H9 (cell line): ENCODE measurements around the gene SPATA3. TPM values are rescaled to one million over a fixed set of nuclear protein-coding genes. Genes with fewer than 3 reads are reported as not detected.

Experiments used
- DNase-seq: peaks from one replicate; pipeline ENCODE4 v3.0.0-alpha.2; 2017
- H2AFZ ChIP-seq: one replicate; pipeline ENCODE4 v1.6.1; 2013; ENCODE audit warnings: mild to moderate bottlenecking, low read length, control low read depth, moderate library complexity
- H2AK5ac ChIP-seq: 2 replicates; pipeline ENCODE4 v1.6.1; 2013; ENCODE audit warnings: low read length, control low read depth, mixed read lengths; ENCODE audit not compliant: insufficient read length
- H2BK120ac ChIP-seq: one replicate; pipeline ENCODE4 v1.6.1; 2013; ENCODE audit warnings: low read depth, mild to moderate bottlenecking, low read length, control low read depth, inconsistent platforms; ENCODE audit not compliant: poor library complexity, severe bottlenecking
- H2BK12ac ChIP-seq: 2 replicates; pipeline ENCODE4 v1.6.1; 2013; ENCODE audit warnings: low read length, control low read depth, mixed read lengths, low read depth; ENCODE audit not compliant: insufficient read length
- H2BK15ac ChIP-seq: 2 replicates; pipeline ENCODE4 v1.6.1; 2013; ENCODE audit warnings: low read depth, low read length, control low read depth
- H2BK20ac ChIP-seq: one replicate; pipeline ENCODE4 v1.6.1; 2013; ENCODE audit warnings: low read depth, mild to moderate bottlenecking, low read length, control low read depth, inconsistent platforms; ENCODE audit not compliant: poor library complexity, severe bottlenecking
- H2BK5ac ChIP-seq: 2 replicates; pipeline ENCODE4 v1.6.1; 2013; ENCODE audit warnings: low read length, control low read depth, mixed read lengths; ENCODE audit not compliant: insufficient read length
- H3K14ac ChIP-seq: 2 replicates; pipeline ENCODE4 v1.6.1; 2013; ENCODE audit warnings: low read length, control low read depth; ENCODE audit not compliant: insufficient read depth
- H3K18ac ChIP-seq: 2 replicates; pipeline ENCODE4 v1.6.1; 2013; ENCODE audit warnings: low read depth, mild to moderate bottlenecking, mixed read lengths, low read length, control low read depth; ENCODE audit not compliant: insufficient read length
- H3K23ac ChIP-seq: 2 replicates; pipeline ENCODE4 v1.6.1; 2013; ENCODE audit warnings: low read length, control low read depth, mixed read lengths, low read depth; ENCODE audit not compliant: insufficient read length
- H3K23me2 ChIP-seq: 2 replicates; pipeline ENCODE4 v1.6.1; 2013; ENCODE audit warnings: low read depth, mild to moderate bottlenecking, mixed read lengths, low read length, control low read depth; ENCODE audit not compliant: insufficient read length, poor library complexity, severe bottlenecking
- H3K27ac ChIP-seq: 2 replicates; pipeline ENCODE4 v1.5.1; 2013; ENCODE audit warnings: low read length, control low read depth, mixed read lengths, low read depth; ENCODE audit not compliant: insufficient read length
- H3K27me3 ChIP-seq: 2 replicates; pipeline ENCODE4 v1.6.1; 2013; ENCODE audit warnings: low read length, control low read depth, inconsistent platforms; ENCODE audit not compliant: insufficient read depth
- H3K4ac ChIP-seq: 2 replicates; pipeline ENCODE4 v1.6.1; 2013; ENCODE audit warnings: low read depth, mild to moderate bottlenecking, control low read depth, inconsistent platforms, low read length, moderate library complexity
- H3K4me1 ChIP-seq: 2 replicates; pipeline ENCODE4 v1.6.1; 2013; ENCODE audit warnings: low read length, control low read depth, inconsistent platforms; ENCODE audit not compliant: insufficient read depth
- H3K4me2 ChIP-seq: 2 replicates; pipeline ENCODE4 v1.6.1; 2013; ENCODE audit warnings: low read length, control low read depth, mixed read lengths; ENCODE audit not compliant: insufficient read length, insufficient read depth
- H3K56ac ChIP-seq: 2 replicates; pipeline ENCODE4 v1.6.1; 2013; ENCODE audit warnings: low read depth, mild to moderate bottlenecking, mixed read lengths, low read length, control low read depth; ENCODE audit not compliant: insufficient read length
- H3K79me1 ChIP-seq: 2 replicates; pipeline ENCODE4 v1.6.1; 2013; ENCODE audit warnings: low read depth, mild to moderate bottlenecking, moderate library complexity, low read length, control low read depth, inconsistent platforms; ENCODE audit not compliant: insufficient read depth, poor library complexity, severe bottlenecking
- H3K79me2 ChIP-seq: 2 replicates; pipeline ENCODE4 v1.6.1; 2013; ENCODE audit warnings: low read length, control low read depth, inconsistent platforms; ENCODE audit not compliant: insufficient read depth
- H3K9ac ChIP-seq: 2 replicates; pipeline ENCODE4 v1.6.1; 2013; ENCODE audit warnings: low read length, control low read depth, mixed read lengths; ENCODE audit not compliant: insufficient read length; ENCODE audit errors: extremely low read depth
- H3K9me3 ChIP-seq: one replicate; pipeline ENCODE4 v1.6.1; 2013; ENCODE audit warnings: low read depth, low read length, inconsistent platforms; ENCODE audit not compliant: control insufficient read depth
- H3T11ph ChIP-seq: one replicate; pipeline ENCODE4 v1.6.1; 2013; ENCODE audit warnings: mild to moderate bottlenecking, low read length, control low read depth, inconsistent platforms
- H4K20me1 ChIP-seq: one replicate; pipeline ENCODE4 v1.6.1; 2013; ENCODE audit not compliant: control insufficient read depth, insufficient read length, insufficient read depth
- H4K5ac ChIP-seq: 2 replicates; pipeline ENCODE4 v1.6.1; 2013; ENCODE audit warnings: low read depth, mild to moderate bottlenecking, mixed read lengths, low read length, control low read depth; ENCODE audit not compliant: insufficient read length
- H4K8ac ChIP-seq: replicated peaks from 2 replicates; pipeline ENCODE4 v1.6.1; 2013; ENCODE audit warnings: low read length, control low read depth, mixed read lengths, low read depth; ENCODE audit not compliant: insufficient read length
- H4K91ac ChIP-seq: 2 replicates; pipeline ENCODE4 v1.6.1; 2013; ENCODE audit warnings: low read depth, mild to moderate bottlenecking, moderate library complexity, mixed read lengths, low read length, control low read depth; ENCODE audit not compliant: insufficient read length
- H3K27ac Mint-ChIP-seq, 3 experiments: 2 replicates in 2 of 3; 3 replicates in 1 of 3; pipeline ENCODE4 v1.8.0; 2020 to 2021; ENCODE audit warnings: mixed read lengths in 3 of 3, mild to moderate bottlenecking in 1 of 3, moderate library complexity in 1 of 3
- H3K27me3 Mint-ChIP-seq: 2 replicates; pipeline ENCODE4 v1.8.0; 2021; ENCODE audit warnings: low read depth, mild to moderate bottlenecking, moderate library complexity, mixed read lengths
- H3K36me3 Mint-ChIP-seq, 3 experiments: 2 replicates in 2 of 3; 3 replicates in 1 of 3; pipeline ENCODE4 v1.8.0; 2020 to 2021; ENCODE audit warnings: low read depth in 3 of 3, mixed read lengths in 3 of 3; ENCODE audit not compliant: insufficient read depth in 1 of 3
- H3K4me1 Mint-ChIP-seq, 2 experiments: 2 replicates each; pipeline ENCODE4 v1.8.0; 2020; ENCODE audit warnings: mixed read lengths in 2 of 2
- H3K4me3 Mint-ChIP-seq, 2 experiments: 2 replicates in 1 of 2; 3 replicates in 1 of 2; pipeline ENCODE4 v1.8.0; 2020 to 2021; ENCODE audit warnings: mild to moderate bottlenecking in 2 of 2, mixed read lengths in 2 of 2, moderate library complexity in 1 of 2
- H3K9me3 Mint-ChIP-seq, 2 experiments: 2 replicates in 1 of 2; 3 replicates in 1 of 2; pipeline ENCODE4 v1.8.0; 2020; ENCODE audit warnings: mild to moderate bottlenecking in 2 of 2, mixed read lengths in 2 of 2, moderate library complexity in 1 of 2
- CTCF ChIP-seq: fragments of 200-600 bp; sonication (generic); conservative IDR thresholded peaks from 3 replicates; pipeline ENCODE4 v1.8.0; 2021; ENCODE audit warnings: antibody characterized with exemption, mild to moderate bottlenecking
- WGBS: extraction: QIAGEN DNeasy Blood & Tissue Kit; methylation state at CpG from one replicate; pipeline ENCODE4 v1.1.7; 2013; ENCODE audit warnings: missing lambda C conversion rate, low lambda C conversion rate, mixed read lengths; ENCODE audit not compliant: insufficient read length; ENCODE audit errors: extremely low coverage; 5-methylcytosine and 5-hydroxymethylcytosine counted together
- total RNA-seq: library from RNA; stranded (reverse); gene quantifications from 2 replicates; pipeline ENCODE4 v1.2.1, GENCODE V29; 2021

Gene SPATA3
- total RNA-seq, 1 experiment from 2014 or later: not detected

GRCh38 chr2:231043796-231044195 is 47.9 kb downstream of the SPATA3 start:
- Histone ChIP-seq H4K8ac (no peak overlapping the region), H2BK20ac (no peak overlapping the region), H3K9me3 (no peaks in the 10 kb centered on the region), H4K91ac (no peak overlapping the region), H3K23ac (no peak overlapping the region), H2AFZ (no peak overlapping the region), H3K18ac (no peak overlapping the region), H4K5ac (no peak overlapping the region), H2BK12ac (no peak overlapping the region), H3K79me1 (no peaks in the 10 kb centered on the region), H3T11ph (no peak overlapping the region), H3K4me2 (no peak overlapping the region), H3K23me2 (no peaks in the 10 kb centered on the region), H3K14ac (no peak overlapping the region), H2BK120ac (no peak overlapping the region), H3K4me1 (no peaks in the 10 kb centered on the region; the same call in 1 of the 2 replicates), H3K9ac (no peak overlapping the region), H2BK5ac (no peak overlapping the region), H4K20me1 (no peaks in the 10 kb centered on the region), H2AK5ac (no peak overlapping the region), H3K27me3 (peaks cover 5% of the 10 kb centered on the region), H3K27ac (no peak overlapping the region), H3K79me2 (no peaks in the 10 kb centered on the region), H3K56ac (no peak overlapping the region), H2BK15ac (no peak overlapping the region), H3K4ac (no peak overlapping the region)
- Mint-ChIP-seq H3K36me3 (no peaks in the 10 kb centered on the region), H3K4me3 (no peak overlapping the region), H3K9me3 (no peaks in the 10 kb centered on the region), H3K27ac (no peak overlapping the region), H3K4me1 (peaks cover 1 to 8% of the 10 kb centered on the region in 2 experiments; a peak in 3 of 4 replicates), H3K27me3 (peaks cover 37% of the 10 kb centered on the region)
- TF ChIP-seq CTCF: no peak
- no CpG with 5 or more reads among the region's 4 CpGs for WGBS
- no peak for DNase-seq
